GM18505 (cell line): ENCODE results near the gene LGMN.

ENCODE experiments used
- ATAC-seq: cut with Tn5 transposase; IDR thresholded peaks from one replicate; pipeline ENCODE4 v1.9.1; 2021; ENCODE audit not compliant: unreplicated experiment
- POLR2A ChIP-seq: IDR thresholded peaks from 4 replicates; pipeline ENCODE4 v1.6.1; 2011; ENCODE audit warnings: borderline replicate concordance; ENCODE audit not compliant: insufficient read depth, insufficient read length; ENCODE audit errors: extremely low read depth

LGMN gene

GRCh38 chr14:92747701-92748258, 647 bp downstream of the LGMN start:
- no peak for TF ChIP-seq POLR2A
- ATAC-seq: peak; percentile 14

DNA sequence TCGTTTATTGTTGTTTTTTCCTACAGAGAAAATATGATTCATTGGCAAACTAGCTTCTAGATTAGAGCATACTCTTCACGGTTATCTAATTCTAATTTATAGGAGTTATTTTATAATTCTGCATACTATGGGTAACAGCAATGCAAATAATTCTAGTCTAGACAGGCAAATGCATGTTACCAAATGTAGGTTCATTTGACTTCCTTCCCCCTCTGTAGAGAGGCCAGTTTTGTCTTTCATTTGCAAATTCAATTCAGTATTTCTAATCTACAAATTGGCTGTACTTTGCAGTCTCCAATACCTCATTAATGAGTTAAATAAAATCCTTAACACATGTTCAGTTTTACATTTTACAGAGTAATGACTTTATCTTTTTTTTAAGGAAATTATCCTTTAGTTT, 4.2 kb downstream of the LGMN start:
- ATAC-seq: no peak
- TF ChIP-seq POLR2A: no peak

DNA sequence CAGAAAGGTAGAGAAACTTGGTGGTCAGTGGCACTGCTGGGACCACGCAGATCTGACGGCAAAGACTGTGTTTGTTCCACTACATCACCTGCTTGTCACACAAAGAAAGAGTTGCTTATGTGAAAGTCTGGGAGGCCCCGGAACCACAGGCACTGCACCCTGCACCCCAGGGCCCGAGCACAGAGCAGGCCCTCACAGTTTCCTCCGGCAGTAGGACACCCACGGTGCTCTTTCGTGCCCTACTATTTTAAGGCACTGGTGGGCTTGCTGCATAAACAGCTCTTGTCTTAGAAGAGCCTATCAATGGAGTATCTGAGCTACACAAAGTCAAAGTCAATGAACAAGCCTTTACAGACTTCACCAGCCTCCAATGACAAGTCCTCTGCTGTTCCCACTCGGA, 8.0 kb downstream of the LGMN start:
- ATAC-seq: no peak
- no peak for TF ChIP-seq POLR2A

DNA sequence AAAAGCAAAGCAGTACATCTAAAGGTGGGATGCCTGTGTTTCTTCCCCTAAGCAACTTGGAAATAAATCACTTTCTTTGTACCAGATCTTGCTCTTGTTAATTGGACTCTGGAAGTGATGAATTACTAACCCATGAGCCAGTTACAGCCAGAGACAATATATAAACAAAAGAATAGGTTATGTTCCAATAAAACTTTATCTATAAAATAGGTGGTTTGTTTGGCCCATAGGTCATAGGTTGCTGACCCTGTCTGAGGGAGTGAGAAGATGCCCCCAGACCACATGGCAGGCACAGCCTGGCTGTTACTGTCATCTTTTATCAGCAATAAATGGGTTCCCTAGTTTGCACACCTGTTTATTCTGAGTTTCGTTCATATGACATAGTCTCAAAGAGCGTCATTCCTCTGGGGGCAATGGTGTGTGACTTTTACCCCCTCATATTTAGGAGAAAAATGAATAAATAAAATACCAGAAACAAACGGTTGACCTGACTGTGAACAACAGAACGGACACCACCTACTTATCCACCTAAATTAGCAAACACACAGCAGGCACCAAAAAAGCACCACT, 10.7 kb downstream of the LGMN start:
- no peak for TF ChIP-seq POLR2A

GRCh38 chr14:92737206-92737605, 11.2 kb downstream of the LGMN start:
- no peak for TF ChIP-seq POLR2A
- ATAC-seq: no peak

More for the DNA sequence above, 10.7 kb downstream of the LGMN start:
- no peak for ATAC-seq

DNA sequence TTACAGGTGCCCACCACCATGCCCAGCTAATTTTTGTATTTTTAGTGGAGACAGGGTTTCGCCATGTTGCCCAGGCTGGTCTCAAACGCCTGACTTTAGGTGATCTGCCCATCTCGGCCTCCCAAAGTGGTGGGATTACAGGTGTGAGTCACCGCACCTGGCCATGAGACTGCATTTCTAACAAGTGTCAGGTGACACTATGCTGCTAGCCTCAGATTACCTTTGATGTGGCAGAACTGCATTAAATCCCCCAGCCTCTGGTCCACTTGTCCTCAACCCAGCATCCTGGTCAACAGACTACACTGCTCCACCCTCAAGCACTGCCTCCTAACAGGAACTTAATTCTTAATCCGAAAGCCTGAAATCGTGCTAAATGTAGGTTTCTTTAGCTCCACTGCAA, 13.1 kb downstream of the LGMN start:
- ATAC-seq: no peak
- no peak for TF ChIP-seq POLR2A

DNA sequence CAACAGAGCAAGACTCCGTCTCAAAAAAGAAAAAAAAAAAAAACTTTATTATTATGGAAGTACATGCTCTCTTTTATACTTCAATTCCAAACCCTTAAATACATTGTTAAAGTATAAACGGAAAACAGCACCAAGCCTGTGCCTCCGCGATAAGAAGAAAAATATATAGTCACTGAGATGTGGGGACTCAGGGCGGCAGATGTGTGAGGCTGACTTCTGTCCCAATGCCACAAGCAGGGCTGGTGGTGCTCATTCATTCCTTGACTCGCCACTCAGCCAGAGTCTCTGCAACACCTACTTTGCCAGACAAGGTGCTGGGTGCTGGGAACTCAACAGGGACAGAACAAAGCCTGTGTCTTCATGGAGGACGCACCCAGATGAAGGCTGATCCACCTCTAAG, 13.8 kb downstream of the LGMN start:
- no peak for TF ChIP-seq POLR2A
- ATAC-seq: no peak

GRCh38 chr14:92733007-92733406, 15.4 kb downstream of the LGMN start:
- TF ChIP-seq POLR2A: no peak
- no peak for ATAC-seq

DNA sequence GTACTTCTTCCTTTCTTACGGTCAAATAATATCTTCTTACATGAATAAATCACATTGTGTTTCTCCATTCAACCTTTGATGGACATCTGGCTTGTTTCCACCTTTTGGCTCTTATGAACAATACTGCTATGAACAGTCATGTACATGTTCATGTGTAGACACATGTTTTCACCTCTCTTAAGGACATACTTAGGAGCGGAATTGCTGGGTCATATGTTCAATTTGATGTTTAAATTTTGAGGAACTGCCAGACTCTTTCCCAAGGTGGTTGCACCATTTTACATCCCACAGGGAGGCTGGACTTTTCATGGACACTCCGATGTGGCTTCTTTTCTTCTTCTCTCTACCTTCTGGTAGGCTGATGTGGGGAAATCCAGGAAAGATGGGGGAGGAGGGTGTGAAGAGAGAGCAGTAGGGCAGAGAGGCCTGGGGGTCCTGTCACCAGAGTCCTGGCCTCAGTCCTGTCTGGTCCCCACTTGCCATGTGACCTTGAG, 16.8 kb downstream of the LGMN start:
- TF ChIP-seq POLR2A: no peak
- ATAC-seq: no peak

- ATAC-seq: peak; percentile 54
- no peak for TF ChIP-seq POLR2A
These were observed 18.6 kb downstream of the LGMN start for GRCh38 chr14:92729634-92730358.

DNA sequence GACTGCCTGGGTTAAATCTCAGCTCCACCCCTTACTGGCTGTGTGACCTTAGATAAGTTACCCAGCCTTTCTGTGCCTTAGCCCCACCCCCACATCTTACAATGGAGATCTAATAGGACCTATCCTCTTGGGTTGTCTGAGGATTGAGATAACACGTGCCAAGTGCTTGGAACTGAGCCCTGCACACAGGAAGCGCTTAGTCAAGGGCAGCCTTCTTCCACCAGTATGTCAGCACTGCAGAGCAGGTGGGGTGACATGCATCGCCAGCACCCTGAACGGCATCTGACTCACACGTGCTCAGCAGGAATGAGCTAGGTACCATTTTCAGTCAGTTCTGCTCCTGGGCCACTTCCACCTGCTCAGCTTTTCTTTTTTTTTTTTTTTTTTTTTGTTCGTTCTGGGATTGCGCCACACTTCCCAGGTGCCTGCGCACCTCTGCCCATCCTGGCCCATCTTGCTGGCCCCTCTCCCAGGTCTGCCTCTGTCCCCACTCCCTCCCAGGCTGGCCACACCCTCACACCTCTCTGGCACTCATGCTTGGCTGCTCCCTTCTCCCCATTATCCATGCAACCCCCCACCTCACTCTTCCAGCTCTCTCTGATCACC, 19.6 kb downstream of the LGMN start:
- peak; percentile 53 for ATAC-seq
- peak; percentile 20 for TF ChIP-seq POLR2A

- ATAC-seq: no peak
- no peak for TF ChIP-seq POLR2A
These were observed 21.5 kb downstream of the LGMN start for GRCh38 chr14:92726933-92727262.

GRCh38 chr14:92726135-92726932, 22.1 kb downstream of the LGMN start:
- ATAC-seq: no peak
- no peak for TF ChIP-seq POLR2A
